Left cardiac atrium (tissue), 4 donors: ENCODE measurements around the gene PTPRG. TPM values are rescaled to one million over a fixed set of nuclear protein-coding genes. Genes with fewer than 3 reads are reported as not detected.

Experiments used
- ATAC-seq, 2 donors: fragments of 200-7000 bp; cut with Tn5 transposase; one replicate each; pipeline ENCODE4 v1.9.1; 2020; ENCODE audit warnings: mild to moderate bottlenecking in 2 of 2, moderate library complexity in 2 of 2
- DNase-seq: peaks from one replicate; pipeline ENCODE4 v3.0.0-alpha.2; 2020
- intact Hi-C, 2 donors: fragments of 100-400 bp; cut with DNase I; formaldehyde crosslinking; loops; one replicate each; pipeline versions ENCODE4 v1.14.1 to v1.15.1; 2022 to 2023
- total RNA-seq, 2 donors: library from RNA; stranded (reverse); fragmentation: NEBNext Ultra II Directional; extraction: Animal tissue kit (Norgen Biotek cat#: 25700); gene quantifications; one replicate each; pipeline ENCODE4 v1.2.1, GENCODE V29; 2021
- donor health status: DM: no; HTN: yes; CAD: no.
- donor health status: DM: no; HTN: yes; CAD: no; lungs with severe emphysema.
- donor health status: DM: yes; HTN: yes; CAD: no.
- donor health status: Dilated cardiomyopathy.

The PTPRG gene
- total RNA-seq, 2 donors from 2014 or later, result 37.6 to 46.9 TPM

- ATAC-seq (no peak), DNase-seq (no peak)
- intact Hi-C loops, result no loop called here
Measured at GRCh38 chr3:62325896-62326295, 764.5 kb downstream of the PTPRG start.

- DNase-seq (no peak), ATAC-seq (no peak)
- intact Hi-C loops, result no loop called here
Measured at GRCh38 chr3:62329971-62330370, 768.6 kb downstream of the PTPRG start.

GRCh38 chr3:62332017-62332416 lies 770.6 kb downstream of the PTPRG start:
- intact Hi-C loops, result loop anchor here in 1 of 2 donors (2.0 kb wide), 1 partner anchor 227 kb away; no protein-coding TSS in a partner anchor

GRCh38 chr3:62332835-62333244 lies 771.5 kb downstream of the PTPRG start:
- ATAC-seq (no peak), DNase-seq (no peak)
- intact Hi-C loops, result loop anchor here in 1 of 2 donors (2.0 kb wide), 1 partner anchor 226 kb away; no protein-coding TSS in a partner anchor

More at GRCh38 chr3:62332017-62332416, 770.6 kb downstream of the PTPRG start:
- ATAC-seq, result no peak
- DNase-seq, result no peak

GRCh38 chr3:62335196-62335595 lies 773.8 kb downstream of the PTPRG start:
- no peak for DNase-seq
- no peak for ATAC-seq
- intact Hi-C loops, result no loop called here

GRCh38 chr3:62343755-62344154 lies 782.4 kb downstream of the PTPRG start:
- intact Hi-C loops, result no loop called here
- DNase-seq (no peak), ATAC-seq (no peak)
